Right lobe of liver (tissue), 6 donors: ENCODE measurements around the gene NUP188. TPM values are rescaled to one million over a fixed set of nuclear protein-coding genes. Genes with fewer than 3 reads are reported as not detected.

Source experiments
- ATAC-seq, 4 donors: fragments of 200-7000 bp; cut with Tn5 transposase; one replicate each; pipeline ENCODE4 v1.9.1; 2020; ENCODE audit warnings: mild to moderate bottlenecking in 4 of 4, moderate library complexity in 4 of 4
- DNase-seq, 3 donors: peaks; one replicate each; pipeline ENCODE4 v3.0.0-alpha.2; 2020
- H3K27ac ChIP-seq, 3 donors: fragments of 200-600 bp; one replicate each; pipeline ENCODE4 v1.8.0; 2022
- H3K27me3 ChIP-seq, 2 donors: fragments of 200-600 bp; one replicate each; pipeline ENCODE4 v1.8.0; 2022
- H3K36me3 ChIP-seq, 4 donors: fragments of 200-600 bp; sonication (generic) in 1 of 4; one replicate each; pipeline versions ENCODE4 v1.5.1 to v1.8.0; 2017 to 2022; ENCODE audit warnings: control low read depth in 1 of 4
- H3K4me1 ChIP-seq, 4 donors: fragments of 200-600 bp; sonication (generic) in 1 of 4; one replicate each; pipeline versions ENCODE4 v1.5.1 to v1.8.0; 2017 to 2022; ENCODE audit warnings: control low read depth in 1 of 4
- H3K4me3 ChIP-seq, 3 donors: fragments of 200-600 bp; one replicate each; pipeline ENCODE4 v1.8.0; 2022
- H3K9me3 ChIP-seq, 4 donors: fragments of 200-600 bp; sonication (generic) in 1 of 4; one replicate each; pipeline versions ENCODE4 v1.5.1 to v1.8.0; 2017 to 2022; ENCODE audit warnings: control low read depth in 1 of 4
- POLR2A ChIP-seq: fragments of 450-650 bp; IDR thresholded peaks from one replicate; pipeline ENCODE4 v1.6.1; 2017; ENCODE audit warnings: antibody characterized with exemption, mild to moderate bottlenecking
- WGBS: methylation state at CpG from one replicate; pipeline ENCODE4 v1.1.6; 2018; ENCODE audit warnings: low coverage, low lambda C conversion rate; ENCODE audit not compliant: insufficient coverage; ENCODE audit errors: missing lambda C conversion rate; 5-methylcytosine and 5-hydroxymethylcytosine counted together
- intact Hi-C, 2 donors: fragments of 100-400 bp; cut with DNase I; formaldehyde crosslinking; loops; one replicate each; pipeline versions ENCODE4 v1.11.2 to v1.14.1; 2022
- total RNA-seq, 6 experiments: library from RNA; depleted of rRNA in 2 of 6; stranded (reverse); fragments of >200 nt in 2 of 6; fragmentation: NEBNext Ultra II Directional in 3 of 6; extraction: Animal tissue kit (Norgen Biotek cat#: 25700) in 3 of 6; gene quantifications; one replicate each; pipeline versions ENCODE4 v1.1.0 to v1.2.4, GENCODE V29; 2016 to 2023
- TF ChIP-seq, protein P1 (sequence below), 4 donors: fragments of 200-600 bp in 3 of 4; fragments of 450-650 bp in 1 of 4; IDR thresholded peaks; one replicate each; pipeline versions ENCODE4 v1.5.1 to v1.8.0; 2016 to 2022; ENCODE audit warnings: antibody characterized with exemption in 4 of 4, mild to moderate bottlenecking in 2 of 4
- donor health status: DM: no; HTN: yes; CAD: no.
- donor health status: DM: no; HTN: no; CAD: no.
- donor health status: DM: no; HTN: no; CAD: no.
- donor health status: DM: no; HTN: yes; CAD: no.
- donor health status: DM: no; HTN: yes; CAD: no.

Gene NUP188
- total RNA-seq, 6 experiments from 2014 or later, result 10.5 to 18.7 (median 15.6) TPM

DNA sequence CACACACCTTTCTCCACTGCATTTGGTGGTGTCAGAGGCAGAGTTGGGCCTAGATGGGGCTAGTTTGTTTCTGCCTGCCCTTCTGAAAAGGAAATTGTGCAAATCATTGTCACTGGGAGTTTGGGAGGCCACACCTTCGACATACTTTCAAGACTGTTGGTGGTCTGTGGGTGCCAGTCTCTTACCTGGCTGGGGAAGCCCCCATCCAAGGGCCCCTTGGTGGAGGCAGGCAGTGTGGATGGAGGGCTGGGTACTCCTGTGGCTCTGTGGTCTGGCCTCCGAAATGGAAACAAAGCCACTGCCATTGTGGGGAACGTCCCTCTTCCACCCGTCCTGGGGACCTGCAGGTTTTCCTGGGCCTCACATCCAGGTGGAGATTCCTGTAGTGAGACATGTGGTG lies 37.6 kb upstream of the NUP188 start:
- H3K27ac ChIP-seq, result no peak overlapping the region
- WGBS, result 75% methylated on average over 4 of the region's 4 CpGs

DNA sequence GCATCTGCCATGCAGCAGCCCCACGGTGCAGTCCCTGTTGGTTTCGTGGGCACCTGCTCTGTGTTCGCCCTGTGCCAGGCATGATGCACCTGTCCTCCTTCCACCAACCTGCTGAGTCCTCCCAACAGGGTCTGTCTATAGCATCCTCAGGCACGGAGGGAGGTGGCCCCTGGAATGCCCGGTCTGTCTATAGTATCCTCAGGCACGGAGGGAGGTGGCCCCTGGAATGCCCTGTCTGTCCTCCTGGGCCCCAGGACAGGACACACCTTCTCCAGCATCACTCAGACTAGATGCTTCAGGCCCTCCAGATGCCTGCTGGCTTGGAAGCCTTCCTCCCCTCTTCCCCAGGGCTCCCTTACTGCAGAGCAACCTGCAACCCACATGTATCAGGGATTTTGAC lies 36.6 kb upstream of the NUP188 start:
- intact Hi-C loops, result no loop called here
- Histone ChIP-seq H3K4me3 (no peak overlapping the region), H3K27me3 (no peaks in the 10 kb centered on the region), H3K4me1 (peaks cover 0 to 28% (median 14%) of the 10 kb centered on the region in 4 donors), H3K27ac (peak overlapping the region; percentile 6 to 37 (median 15)), H3K36me3 (peaks cover 2 to 60% (median 28%) of the 10 kb centered on the region in 4 donors), H3K9me3 (no peaks in the 10 kb centered on the region)
- no peak for DNase-seq
- TF ChIP-seq, protein P1, sequence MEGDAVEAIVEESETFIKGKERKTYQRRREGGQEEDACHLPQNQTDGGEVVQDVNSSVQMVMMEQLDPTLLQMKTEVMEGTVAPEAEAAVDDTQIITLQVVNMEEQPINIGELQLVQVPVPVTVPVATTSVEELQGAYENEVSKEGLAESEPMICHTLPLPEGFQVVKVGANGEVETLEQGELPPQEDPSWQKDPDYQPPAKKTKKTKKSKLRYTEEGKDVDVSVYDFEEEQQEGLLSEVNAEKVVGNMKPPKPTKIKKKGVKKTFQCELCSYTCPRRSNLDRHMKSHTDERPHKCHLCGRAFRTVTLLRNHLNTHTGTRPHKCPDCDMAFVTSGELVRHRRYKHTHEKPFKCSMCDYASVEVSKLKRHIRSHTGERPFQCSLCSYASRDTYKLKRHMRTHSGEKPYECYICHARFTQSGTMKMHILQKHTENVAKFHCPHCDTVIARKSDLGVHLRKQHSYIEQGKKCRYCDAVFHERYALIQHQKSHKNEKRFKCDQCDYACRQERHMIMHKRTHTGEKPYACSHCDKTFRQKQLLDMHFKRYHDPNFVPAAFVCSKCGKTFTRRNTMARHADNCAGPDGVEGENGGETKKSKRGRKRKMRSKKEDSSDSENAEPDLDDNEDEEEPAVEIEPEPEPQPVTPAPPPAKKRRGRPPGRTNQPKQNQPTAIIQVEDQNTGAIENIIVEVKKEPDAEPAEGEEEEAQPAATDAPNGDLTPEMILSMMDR (IDR thresholded peaks at IDR 0.05), result no peak
- no peak for TF ChIP-seq POLR2A
- ATAC-seq, result peak in 2 of 4 donors; percentile 1 to 12
- WGBS, result no CpG with 5 or more reads among the region's 6 CpGs

More for the DNA sequence above, 37.6 kb upstream of the NUP188 start:
- ATAC-seq, result no peak
- Histone ChIP-seq H3K4me1 (peaks cover 0 to 23% (median 12%) of the 10 kb centered on the region in 4 donors), H3K27me3 (no peaks in the 10 kb centered on the region), H3K4me3 (no peak overlapping the region), H3K36me3 (peaks cover 2 to 55% (median 27%) of the 10 kb centered on the region in 4 donors), H3K9me3 (no peaks in the 10 kb centered on the region)
- TF ChIP-seq, protein P1 (IDR thresholded peaks at IDR 0.05), result no peak
- TF ChIP-seq POLR2A, result no peak
- intact Hi-C loops, result no loop called here
- no peak for DNase-seq

DNA sequence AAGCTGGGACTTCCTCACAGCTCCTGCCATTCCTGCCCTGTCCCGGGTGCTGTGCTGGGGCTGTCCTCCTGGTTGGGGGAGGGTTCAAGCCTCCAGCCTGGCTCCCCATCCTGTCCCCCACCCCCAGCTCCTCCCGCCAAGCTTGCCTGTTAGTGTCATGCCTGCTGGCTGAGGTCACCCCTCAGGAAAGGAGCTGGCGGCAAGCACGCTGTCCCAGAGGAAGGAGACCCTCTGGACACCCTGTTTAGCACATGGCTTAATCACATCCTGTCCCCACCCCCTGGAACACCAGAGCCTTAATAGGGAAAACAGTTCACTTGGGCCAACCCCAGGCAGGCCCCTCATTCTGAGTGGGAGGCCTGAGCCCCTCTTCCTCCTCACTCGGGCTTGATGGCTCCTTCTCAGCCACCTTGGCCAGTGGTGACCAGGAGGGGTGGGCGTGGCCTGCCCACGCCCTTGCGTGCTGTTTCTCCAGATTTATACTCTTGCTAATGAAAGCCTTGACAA lies 35.9 kb upstream of the NUP188 start:
- intact Hi-C loops, result no loop called here
- peak overlapping the region; percentile 37 to 68 (median 62) for H3K27ac ChIP-seq
- H3K36me3 ChIP-seq, result peaks cover 2 to 57% (median 28%) of the 10 kb centered on the region in 4 donors
- H3K9me3 ChIP-seq, result no peaks in the 10 kb centered on the region
- H3K4me1 ChIP-seq, result peaks cover 0 to 28% (median 14%) of the 10 kb centered on the region in 4 donors
- DNase-seq (peak; percentile 69 to 72 (median 70)), ATAC-seq (peak; percentile 44 to 63 (median 50))
- H3K27me3 ChIP-seq, result no peaks in the 10 kb centered on the region
- 53% methylated on average over 4 of the region's 8 CpGs for WGBS
- H3K4me3 ChIP-seq, result no peak overlapping the region
- TF ChIP-seq POLR2A, result no peak
- TF ChIP-seq, protein P1 (IDR thresholded peaks at IDR 0.05), result no peak

DNA sequence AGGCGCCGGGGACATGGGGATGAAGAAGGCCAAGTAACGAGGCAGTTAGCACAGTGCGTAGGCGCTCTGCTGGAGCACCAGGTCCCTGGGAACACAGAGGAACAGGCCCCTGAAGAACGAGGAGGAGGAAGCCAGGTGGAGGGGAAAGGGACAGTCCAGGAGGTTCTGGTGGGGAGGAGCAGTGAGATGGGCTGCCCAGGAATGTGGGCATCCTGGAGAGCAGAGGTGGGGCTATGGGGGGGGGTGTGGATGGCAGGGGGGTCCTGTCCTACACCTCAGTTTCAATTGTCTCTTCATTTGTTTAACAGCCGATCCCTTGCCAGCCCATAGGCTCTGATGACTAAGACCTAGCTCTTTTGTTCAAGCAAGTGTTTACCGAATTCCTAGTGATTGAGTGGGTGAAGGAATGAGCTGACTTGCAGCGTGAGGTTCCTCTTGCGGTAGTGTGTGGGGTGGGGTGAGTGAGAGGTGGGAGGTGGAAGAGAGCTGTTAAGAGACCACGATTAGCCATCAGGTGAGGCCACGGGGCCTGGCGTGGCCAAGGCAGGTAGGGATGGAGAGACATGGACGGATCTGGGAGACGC lies 35.1 kb upstream of the NUP188 start:
- Histone ChIP-seq H3K36me3 (peaks cover 2 to 49% (median 26%) of the 10 kb centered on the region in 4 donors), H3K27ac (peak overlapping the region; percentile 49 to 68 (median 62)), H3K4me3 (no peak overlapping the region), H3K9me3 (no peaks in the 10 kb centered on the region), H3K4me1 (peaks cover under 1 to 29% (median 14%) of the 10 kb centered on the region in 4 donors), H3K27me3 (no peaks in the 10 kb centered on the region)
- DNase-seq, result no peak
- intact Hi-C loops, result no loop called here
- TF ChIP-seq, protein P1 (IDR thresholded peaks at IDR 0.05), result no peak
- no peak for TF ChIP-seq POLR2A
- no peak for ATAC-seq
- WGBS, result 69% methylated on average over 14 of the region's 15 CpGs
